GM21381 (cell line): ENCODE results near the gene ZSWIM3.
"Not testable (repeated sequence)": the region's sequence is repeated elsewhere in the genome, so short reads cannot be mapped to it uniquely, and the experiment has no call there.

ENCODE experiments used
- ATAC-seq: cut with Tn5 transposase; IDR thresholded peaks from one replicate; pipeline ENCODE4 v1.9.1; 2021; ENCODE audit warnings: mild to moderate bottlenecking, moderate library complexity; ENCODE audit not compliant: unreplicated experiment

ZSWIM3 gene

GRCh38 chr20:45859916-45860315, 2.5 kb downstream of the ZSWIM3 start:
- ATAC-seq = no peak

- ATAC-seq = no peak
Measured at GRCh38 chr20:45860560-45861220, 3.3 kb downstream of the ZSWIM3 start.

- no peak for ATAC-seq
Measured at GRCh38 chr20:45861221-45862075, 4.0 kb downstream of the ZSWIM3 start.

GRCh38 chr20:45863543-45864470, 6.4 kb downstream of the ZSWIM3 start:
- no peak for ATAC-seq

- no peak for ATAC-seq
Measured at GRCh38 chr20:45866454-45866853, 9.0 kb downstream of the ZSWIM3 start.

- no peak for ATAC-seq
Measured at GRCh38 chr20:45867136-45867818, 9.9 kb downstream of the ZSWIM3 start.

- no peak for ATAC-seq
Measured at GRCh38 chr20:45867819-45868176, 10.4 kb downstream of the ZSWIM3 start.

GRCh38 chr20:45872626-45873025, 15.2 kb downstream of the ZSWIM3 start:
- ATAC-seq = no peak

- ATAC-seq = no peak
Measured at GRCh38 chr20:45873409-45874103, 16.1 kb downstream of the ZSWIM3 start.

- ATAC-seq = not testable (repeated sequence)
Measured at GRCh38 chr20:45874104-45874481, 16.7 kb downstream of the ZSWIM3 start.

GRCh38 chr20:45874576-45874975, 17.2 kb downstream of the ZSWIM3 start:
- no peak for ATAC-seq

GRCh38 chr20:45878076-45878761, 20.8 kb downstream of the ZSWIM3 start:
- no peak for ATAC-seq

GRCh38 chr20:45880988-45881788, 23.8 kb downstream of the ZSWIM3 start, which contains the start of gene ZSWIM1:
Gene ZSWIM1, plus strand, starts transcription at chr20:45881227. Its CDS starts 1,366 bp downstream, at chr20:45882593.
- ATAC-seq = peak; percentile 96

- ATAC-seq = no peak
Measured at GRCh38 chr20:45882469-45883099, 25.2 kb downstream of the ZSWIM3 start.

GRCh38 chr20:45883100-45883469, 25.7 kb downstream of the ZSWIM3 start:
- no peak for ATAC-seq

GRCh38 chr20:45886590-45887345, 29.4 kb downstream of the ZSWIM3 start:
- ATAC-seq = no peak

GRCh38 chr20:45887346-45887715, 29.9 kb downstream of the ZSWIM3 start, which contains the start of gene SPATA25:
Gene SPATA25, minus strand, starts transcription at chr20:45887622. Its CDS starts 32 bp downstream, at chr20:45887590.
- ATAC-seq = no peak
